Measurements from ENCODE around the gene ARHGAP24. TPM values are rescaled to one million over a fixed set of nuclear protein-coding genes. Genes with fewer than 3 reads are reported as not detected.
A peak's percentile ranks its signal among the peaks of the same experiment; 100 is the strongest.

ARHGAP24 gene
- total RNA-seq, 3 donors from 2014 or later: 5.2 to 11.6 (median 6.7) TPM

- no peaks in the 10 kb centered on the region for H3K4me1 ChIP-seq (ENCODE audit: low read depth)
- H3K4me3 ChIP-seq: no peak overlapping the region
- ATAC-seq: peak; percentile 26
- intact Hi-C loops (cut with DNase I, micrococcal nuclease): no loop called here
- H3K36me3 ChIP-seq (ENCODE audit: low read depth): no peaks in the 10 kb centered on the region
- no peak for DNase-seq
- H3K9me3 ChIP-seq: no peaks in the 10 kb centered on the region
- TF ChIP-seq, protein P1, sequence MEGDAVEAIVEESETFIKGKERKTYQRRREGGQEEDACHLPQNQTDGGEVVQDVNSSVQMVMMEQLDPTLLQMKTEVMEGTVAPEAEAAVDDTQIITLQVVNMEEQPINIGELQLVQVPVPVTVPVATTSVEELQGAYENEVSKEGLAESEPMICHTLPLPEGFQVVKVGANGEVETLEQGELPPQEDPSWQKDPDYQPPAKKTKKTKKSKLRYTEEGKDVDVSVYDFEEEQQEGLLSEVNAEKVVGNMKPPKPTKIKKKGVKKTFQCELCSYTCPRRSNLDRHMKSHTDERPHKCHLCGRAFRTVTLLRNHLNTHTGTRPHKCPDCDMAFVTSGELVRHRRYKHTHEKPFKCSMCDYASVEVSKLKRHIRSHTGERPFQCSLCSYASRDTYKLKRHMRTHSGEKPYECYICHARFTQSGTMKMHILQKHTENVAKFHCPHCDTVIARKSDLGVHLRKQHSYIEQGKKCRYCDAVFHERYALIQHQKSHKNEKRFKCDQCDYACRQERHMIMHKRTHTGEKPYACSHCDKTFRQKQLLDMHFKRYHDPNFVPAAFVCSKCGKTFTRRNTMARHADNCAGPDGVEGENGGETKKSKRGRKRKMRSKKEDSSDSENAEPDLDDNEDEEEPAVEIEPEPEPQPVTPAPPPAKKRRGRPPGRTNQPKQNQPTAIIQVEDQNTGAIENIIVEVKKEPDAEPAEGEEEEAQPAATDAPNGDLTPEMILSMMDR (IDR thresholded peaks at IDR 0.05): no peak
These were observed 250.0 kb downstream of the ARHGAP24 start for GRCh38 chr4:85724791-85725563.

DNA sequence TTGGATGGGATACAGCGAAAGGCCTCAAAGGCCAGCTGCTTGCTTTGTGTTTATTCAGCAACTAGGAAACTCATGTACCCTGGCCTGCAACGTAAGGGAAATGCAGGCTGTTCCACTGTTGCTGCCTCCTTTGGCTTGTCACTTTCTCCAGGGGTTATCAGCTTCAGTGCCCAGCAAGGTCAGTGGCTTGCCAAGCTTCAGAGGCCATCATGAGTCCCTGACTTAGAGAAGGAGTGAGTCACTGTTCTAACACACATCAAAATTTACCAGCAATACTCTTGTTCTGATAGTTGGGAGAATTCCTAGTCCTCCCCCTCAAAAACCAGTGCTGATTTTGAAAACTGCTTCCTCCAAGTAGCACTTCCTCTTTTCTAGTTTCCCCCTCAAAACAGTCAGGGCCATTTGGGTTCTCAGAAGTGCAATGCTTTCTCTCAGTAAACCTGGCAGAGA, 250.8 kb downstream of the ARHGAP24 start:
- no peaks in the 10 kb centered on the region for H3K9me3 ChIP-seq
- H3K36me3 ChIP-seq (ENCODE audit: low read depth): no peaks in the 10 kb centered on the region
- ATAC-seq (peak; percentile 63), DNase-seq (no peak)
- no peak overlapping the region for H3K4me3 ChIP-seq
- intact Hi-C loops (cut with DNase I, micrococcal nuclease): no loop called here
- H3K4me1 ChIP-seq (ENCODE audit: low read depth): no peaks in the 10 kb centered on the region
- TF ChIP-seq, protein P1 (IDR thresholded peaks at IDR 0.05): no peak

DNA sequence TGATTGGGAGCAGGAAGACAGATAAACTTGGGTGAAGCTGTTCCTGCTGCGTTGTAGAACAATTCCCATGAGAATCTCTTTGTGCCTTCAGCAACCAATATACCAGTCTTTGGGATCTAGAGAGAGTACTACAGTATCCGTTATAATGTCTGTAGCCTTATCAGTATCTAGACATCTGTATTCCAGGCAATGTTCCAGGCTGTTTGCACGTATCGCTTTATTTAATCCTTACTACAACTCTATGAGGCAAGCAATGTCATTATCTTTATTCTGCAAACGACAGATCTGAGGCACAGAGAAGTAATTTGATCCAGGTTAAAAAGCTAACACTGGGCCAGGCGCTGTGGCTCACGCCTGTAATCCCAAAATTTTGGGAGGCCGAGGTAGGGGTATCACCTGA, 251.6 kb downstream of the ARHGAP24 start:
- TF ChIP-seq, protein P1 (IDR thresholded peaks at IDR 0.05): no peak
- no peak for DNase-seq
- no peaks in the 10 kb centered on the region for H3K36me3 ChIP-seq (ENCODE audit: low read depth)
- H3K9me3 ChIP-seq: no peaks in the 10 kb centered on the region
- no peak for ATAC-seq
- H3K4me1 ChIP-seq (ENCODE audit: low read depth): no peaks in the 10 kb centered on the region
- intact Hi-C loops (cut with DNase I, micrococcal nuclease): no loop called here
- H3K4me3 ChIP-seq: no peak overlapping the region

DNA sequence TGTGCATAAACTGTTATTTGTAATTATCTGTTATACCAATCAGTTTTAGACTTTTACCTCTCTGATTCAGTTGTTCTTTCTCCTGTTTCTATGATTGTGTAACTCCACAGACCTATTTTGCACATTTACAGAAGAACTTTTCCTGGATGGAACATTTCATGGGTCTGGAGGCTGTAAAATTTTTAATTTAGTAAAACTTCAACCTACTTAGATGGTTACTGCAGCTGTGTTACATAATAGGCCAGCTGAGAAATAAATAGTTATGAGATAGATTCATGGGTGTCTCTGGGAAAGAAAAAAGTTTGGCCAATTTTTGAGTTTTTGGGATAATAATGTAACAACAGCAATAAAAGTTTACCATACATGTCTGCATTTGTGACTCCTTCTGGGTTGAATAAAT, 253.5 kb downstream of the ARHGAP24 start:
- Histone ChIP-seq H3K36me3 (ENCODE audit: low read depth) (no peaks in the 10 kb centered on the region), H3K9me3 (no peaks in the 10 kb centered on the region), H3K4me3 (no peak overlapping the region), H3K4me1 (ENCODE audit: low read depth) (no peaks in the 10 kb centered on the region)
- TF ChIP-seq, protein P1 (IDR thresholded peaks at IDR 0.05): no peak
- DNase-seq (no peak), ATAC-seq (no peak)
- intact Hi-C loops (cut with DNase I, micrococcal nuclease): no loop called here

DNA sequence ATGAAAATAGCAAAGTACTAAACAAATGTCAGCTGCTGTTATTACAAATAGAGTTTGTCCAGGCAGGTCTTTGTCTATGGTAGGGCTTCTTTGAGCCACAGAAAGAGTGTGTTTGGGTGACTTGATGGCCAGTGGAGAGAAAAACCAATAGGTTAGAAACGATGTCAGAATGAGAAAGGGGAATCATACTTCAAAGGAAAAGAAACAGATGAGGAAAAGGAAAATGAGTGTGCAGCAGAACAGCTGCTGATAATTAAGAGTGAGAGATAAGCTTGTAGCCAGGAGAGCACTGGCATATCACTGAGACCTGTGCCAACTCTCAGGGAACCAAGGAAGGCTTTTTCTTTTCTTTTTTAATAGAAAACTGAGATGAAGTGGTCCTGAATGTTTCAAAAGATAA, 257.2 kb downstream of the ARHGAP24 start:
- no peaks in the 10 kb centered on the region for H3K4me1 ChIP-seq (ENCODE audit: low read depth)
- TF ChIP-seq, protein P1 (IDR thresholded peaks at IDR 0.05): no peak
- no peak for ATAC-seq
- intact Hi-C loops (cut with DNase I, micrococcal nuclease): no loop called here
- no peaks in the 10 kb centered on the region for H3K36me3 ChIP-seq (ENCODE audit: low read depth)
- DNase-seq: no peak
- no peaks in the 10 kb centered on the region for H3K9me3 ChIP-seq
- no peak overlapping the region for H3K4me3 ChIP-seq
